ENCODE measurements around the gene ZNF33B.
A peak's percentile ranks its signal among the peaks of the same experiment; 100 is the strongest.
"Not testable (repeated sequence)": the region's sequence is repeated elsewhere in the genome, so short reads cannot be mapped to it uniquely, and the experiment has no call there.

Gene ZNF33B

GRCh38 chr10:42609872-42610271 lies 28.5 kb downstream of the ZNF33B start:
- DNase-seq = no peak

GRCh38 chr10:42598249-42598873 lies 40.0 kb downstream of the ZNF33B start:
- DNase-seq = no peak

- no peak for DNase-seq
These were observed 42.2 kb downstream of the ZNF33B start for GRCh38 chr10:42596196-42596595.

- DNase-seq = no peak
These were observed 44.1 kb downstream of the ZNF33B start for GRCh38 chr10:42594246-42594650.

GRCh38 chr10:42593284-42593683 lies 45.1 kb downstream of the ZNF33B start:
- no peak for DNase-seq

- no peak for DNase-seq
These were observed 54.5 kb downstream of the ZNF33B start for GRCh38 chr10:42583828-42584227.

GRCh38 chr10:42578019-42578418 lies 60.4 kb downstream of the ZNF33B start:
- no peak for DNase-seq

GRCh38 chr10:42576338-42576737 lies 62.0 kb downstream of the ZNF33B start:
- no peak for DNase-seq

GRCh38 chr10:42574336-42574735 lies 64.0 kb downstream of the ZNF33B start:
- no peak for DNase-seq

- DNase-seq = no peak
These were observed 81.4 kb downstream of the ZNF33B start for GRCh38 chr10:42556931-42557330.

- not testable (repeated sequence) for DNase-seq
These were observed 84.8 kb downstream of the ZNF33B start for GRCh38 chr10:42553576-42553975.

- no peak for DNase-seq
These were observed 85.3 kb downstream of the ZNF33B start for GRCh38 chr10:42553064-42553407.

GRCh38 chr10:42552188-42553063 lies 85.9 kb downstream of the ZNF33B start:
- peak; percentile 77 to 91 for DNase-seq

- DNase-seq = no peak
These were observed 86.7 kb downstream of the ZNF33B start for GRCh38 chr10:42551582-42552187.

GRCh38 chr10:42549851-42550250 lies 88.5 kb downstream of the ZNF33B start:
- no peak for DNase-seq

- DNase-seq = no peak
These were observed 90.1 kb downstream of the ZNF33B start for GRCh38 chr10:42548254-42548653.

- no peak for DNase-seq
These were observed 93.4 kb downstream of the ZNF33B start for GRCh38 chr10:42544945-42545344.

- no peak for DNase-seq
These were observed 94.5 kb downstream of the ZNF33B start for GRCh38 chr10:42543840-42544372.
